Heart left ventricle (tissue), 13 donors: Measurements from ENCODE around the gene DNAJA2.

ENCODE experiments used
- POLR2A ChIP-seq, 2 donors: fragments of 450-650 bp; IDR thresholded peaks; one replicate each; pipeline ENCODE4 v1.6.1; 2017; ENCODE audit warnings: antibody characterized with exemption in 2 of 2, mild to moderate bottlenecking in 2 of 2, moderate library complexity in 2 of 2
- TF ChIP-seq, protein P1 (sequence below), 12 donors: fragments of 200-600 bp; sonication (generic) in 4 of 12; IDR thresholded peaks; one replicate each; pipeline versions ENCODE4 v1.5.0 to v1.8.0; 2018 to 2022; ENCODE audit warnings: antibody characterized with exemption in 12 of 12, mild to moderate bottlenecking in 5 of 12
- donor health status: ischemic (EF 13 %, LVEDD 7.1; RV severe dilation, severe dysfunction).
- donor health status: DM: no; HTN: yes; CAD: no.
- donor health status: DM: no; HTN: no; CAD: no.
- donor health status: ischemic (EF 25% LVEDD 6.9; RV normal size, moderate dysfunction).
- donor health status: ischemic (EF 25% LVEDD 5.7; RV mildly dilated, moderate dysfunction).
- donor health status: ischemic (EF 35%, LVEDD 5.7; RV mildly dilated, moderate dysfunction).
- donor health status: nonischemic (EF 11% LVEDD 7.7; RV severe dilation, severe dysfunction).
- donor health status: DM: yes; HTN: yes; CAD: no.
- donor health status: PGD.
- donor health status: ischemic (EF 29% LVEDD 5.4; RV normal size, mild dysfunction).
- donor health status: nonischemic (EF 23%, LVEDD 6.1; RV moderate dilation, normal function).

DNA sequence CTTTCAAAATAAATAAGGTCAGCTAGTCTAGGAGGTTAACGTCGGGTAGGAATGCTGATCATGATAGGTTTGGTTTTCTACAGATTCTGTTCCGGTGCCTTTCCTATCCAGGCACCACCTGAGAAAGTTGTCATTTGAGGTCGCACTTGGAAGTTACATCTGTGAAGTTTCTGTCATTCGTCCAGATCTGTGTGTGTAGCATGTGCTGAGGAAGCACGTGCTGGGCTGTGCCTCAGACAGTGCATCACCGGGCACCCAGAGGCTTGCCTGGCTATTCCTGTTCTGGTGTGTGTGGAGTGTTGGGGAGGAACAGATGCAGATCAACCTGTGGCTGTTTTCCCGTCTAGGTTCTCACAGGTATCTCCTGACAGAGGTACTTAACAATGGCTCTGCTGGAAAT is 42.6 kb downstream of the DNAJA2 start:
- TF ChIP-seq, protein P1, sequence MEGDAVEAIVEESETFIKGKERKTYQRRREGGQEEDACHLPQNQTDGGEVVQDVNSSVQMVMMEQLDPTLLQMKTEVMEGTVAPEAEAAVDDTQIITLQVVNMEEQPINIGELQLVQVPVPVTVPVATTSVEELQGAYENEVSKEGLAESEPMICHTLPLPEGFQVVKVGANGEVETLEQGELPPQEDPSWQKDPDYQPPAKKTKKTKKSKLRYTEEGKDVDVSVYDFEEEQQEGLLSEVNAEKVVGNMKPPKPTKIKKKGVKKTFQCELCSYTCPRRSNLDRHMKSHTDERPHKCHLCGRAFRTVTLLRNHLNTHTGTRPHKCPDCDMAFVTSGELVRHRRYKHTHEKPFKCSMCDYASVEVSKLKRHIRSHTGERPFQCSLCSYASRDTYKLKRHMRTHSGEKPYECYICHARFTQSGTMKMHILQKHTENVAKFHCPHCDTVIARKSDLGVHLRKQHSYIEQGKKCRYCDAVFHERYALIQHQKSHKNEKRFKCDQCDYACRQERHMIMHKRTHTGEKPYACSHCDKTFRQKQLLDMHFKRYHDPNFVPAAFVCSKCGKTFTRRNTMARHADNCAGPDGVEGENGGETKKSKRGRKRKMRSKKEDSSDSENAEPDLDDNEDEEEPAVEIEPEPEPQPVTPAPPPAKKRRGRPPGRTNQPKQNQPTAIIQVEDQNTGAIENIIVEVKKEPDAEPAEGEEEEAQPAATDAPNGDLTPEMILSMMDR (IDR thresholded peaks at IDR 0.05) = no peak
- no peak for TF ChIP-seq POLR2A (IDR thresholded peaks at IDR 0.05)
